WTC11 (cell line): ENCODE results near the gene GATB.

ENCODE experiments used
- CREB1 ChIP-seq: sonication (generic); formaldehyde crosslinking; IDR thresholded peaks from 2 replicates; pipeline ENCODE4 v1.8.0; 2023; ENCODE audit warnings: mild to moderate bottlenecking, missing genetic modification reagents
- ETV6 ChIP-seq: sonication (generic); formaldehyde crosslinking; IDR thresholded peaks from 2 replicates; pipeline ENCODE4 v1.8.1; 2022; ENCODE audit warnings: mild to moderate bottlenecking, missing genetic modification reagents
- JUN ChIP-seq: sonication (generic); formaldehyde crosslinking; IDR thresholded peaks from 2 replicates; pipeline ENCODE4 v1.8.0; 2023; ENCODE audit warnings: mild to moderate bottlenecking, missing genetic modification reagents
- MXD4 ChIP-seq: fragments of 250-450 bp; sonication (Bioruptor Pico); IDR thresholded peaks from 2 replicates; pipeline ENCODE4 v1.8.0; 2021; ENCODE audit warnings: mild to moderate bottlenecking, moderate library complexity, borderline replicate concordance
- NR3C1 ChIP-seq: sonication (generic); formaldehyde crosslinking; conservative IDR thresholded peaks from 2 replicates; pipeline ENCODE4 v1.8.1; 2023; ENCODE audit warnings: low read depth, mild to moderate bottlenecking, missing genetic modification reagents
- TEAD4 ChIP-seq: sonication (generic); formaldehyde crosslinking; IDR thresholded peaks from 2 replicates; pipeline ENCODE4 v1.8.0; 2022; ENCODE audit warnings: mild to moderate bottlenecking, missing genetic modification reagents
- ZNF232 ChIP-seq: sonication (generic); formaldehyde crosslinking; IDR thresholded peaks from 2 replicates; pipeline ENCODE4 v1.8.0; 2022; ENCODE audit warnings: mild to moderate bottlenecking, missing genetic modification reagents
- TF ChIP-seq, protein P1 (sequence below): sonication (generic); formaldehyde crosslinking; conservative IDR thresholded peaks from 2 replicates; pipeline ENCODE4 v1.8.1; 2023; ENCODE audit warnings: mild to moderate bottlenecking, low read depth, missing genetic modification reagents, moderate library complexity
- TF ChIP-seq, protein P2 (sequence below): sonication (generic); formaldehyde crosslinking; IDR thresholded peaks from 2 replicates; pipeline ENCODE4 v1.8.0; 2022; ENCODE audit warnings: mild to moderate bottlenecking, missing genetic modification reagents
- TF ChIP-seq, protein P3 (sequence below): sonication (generic); formaldehyde crosslinking; IDR thresholded peaks from 2 replicates; pipeline ENCODE4 v1.8.0; 2022; ENCODE audit warnings: mild to moderate bottlenecking, missing genetic modification reagents
- TF ChIP-seq, protein P4 (sequence below): fragments of 200-600 bp; IDR thresholded peaks from 2 replicates; pipeline ENCODE4 v1.8.0; 2022; ENCODE audit warnings: antibody characterized with exemption
- TF ChIP-seq, protein P5 (sequence below): sonication (generic); formaldehyde crosslinking; IDR thresholded peaks from 2 replicates; pipeline ENCODE4 v1.8.1; 2023; ENCODE audit warnings: mild to moderate bottlenecking, moderate library complexity, missing genetic modification reagents

DNA sequence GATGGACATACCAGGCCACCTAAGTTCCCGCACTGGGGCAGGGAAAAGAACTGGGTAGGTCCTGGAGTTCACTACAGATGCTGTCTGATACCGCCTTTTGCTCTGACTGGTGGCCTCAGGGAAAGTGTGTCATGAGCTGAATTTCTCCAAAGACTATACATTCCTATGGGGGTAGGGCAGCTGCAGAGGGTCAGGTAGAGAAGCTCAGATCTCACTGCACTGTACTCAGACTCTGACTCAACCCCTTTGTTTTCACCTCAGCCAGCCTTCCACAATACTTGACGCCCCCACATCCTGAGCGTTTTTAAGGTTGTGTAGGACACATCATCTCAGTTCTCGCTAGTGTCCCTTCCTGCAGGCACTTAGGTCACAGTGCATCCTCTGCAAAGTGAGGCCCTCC lies 7.8 kb downstream of the GATB start:
- TF ChIP-seq, protein P1, sequence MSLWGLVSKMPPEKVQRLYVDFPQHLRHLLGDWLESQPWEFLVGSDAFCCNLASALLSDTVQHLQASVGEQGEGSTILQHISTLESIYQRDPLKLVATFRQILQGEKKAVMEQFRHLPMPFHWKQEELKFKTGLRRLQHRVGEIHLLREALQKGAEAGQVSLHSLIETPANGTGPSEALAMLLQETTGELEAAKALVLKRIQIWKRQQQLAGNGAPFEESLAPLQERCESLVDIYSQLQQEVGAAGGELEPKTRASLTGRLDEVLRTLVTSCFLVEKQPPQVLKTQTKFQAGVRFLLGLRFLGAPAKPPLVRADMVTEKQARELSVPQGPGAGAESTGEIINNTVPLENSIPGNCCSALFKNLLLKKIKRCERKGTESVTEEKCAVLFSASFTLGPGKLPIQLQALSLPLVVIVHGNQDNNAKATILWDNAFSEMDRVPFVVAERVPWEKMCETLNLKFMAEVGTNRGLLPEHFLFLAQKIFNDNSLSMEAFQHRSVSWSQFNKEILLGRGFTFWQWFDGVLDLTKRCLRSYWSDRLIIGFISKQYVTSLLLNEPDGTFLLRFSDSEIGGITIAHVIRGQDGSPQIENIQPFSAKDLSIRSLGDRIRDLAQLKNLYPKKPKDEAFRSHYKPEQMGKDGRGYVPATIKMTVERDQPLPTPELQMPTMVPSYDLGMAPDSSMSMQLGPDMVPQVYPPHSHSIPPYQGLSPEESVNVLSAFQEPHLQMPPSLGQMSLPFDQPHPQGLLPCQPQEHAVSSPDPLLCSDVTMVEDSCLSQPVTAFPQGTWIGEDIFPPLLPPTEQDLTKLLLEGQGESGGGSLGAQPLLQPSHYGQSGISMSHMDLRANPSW (CRISPR knock-in tag) = no peak
- no peak for TF ChIP-seq JUN
- TF ChIP-seq ZNF232 (CRISPR knock-in tag) = no peak
- TF ChIP-seq, protein P2, sequence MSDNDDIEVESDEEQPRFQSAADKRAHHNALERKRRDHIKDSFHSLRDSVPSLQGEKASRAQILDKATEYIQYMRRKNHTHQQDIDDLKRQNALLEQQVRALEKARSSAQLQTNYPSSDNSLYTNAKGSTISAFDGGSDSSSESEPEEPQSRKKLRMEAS (CRISPR knock-in tag) = no peak
- no peak for TF ChIP-seq NR3C1 (CRISPR knock-in tag)
- no peak for TF ChIP-seq ETV6 (CRISPR knock-in tag)
- no peak for TF ChIP-seq CREB1 (CRISPR knock-in tag)
- TF ChIP-seq, protein P3, sequence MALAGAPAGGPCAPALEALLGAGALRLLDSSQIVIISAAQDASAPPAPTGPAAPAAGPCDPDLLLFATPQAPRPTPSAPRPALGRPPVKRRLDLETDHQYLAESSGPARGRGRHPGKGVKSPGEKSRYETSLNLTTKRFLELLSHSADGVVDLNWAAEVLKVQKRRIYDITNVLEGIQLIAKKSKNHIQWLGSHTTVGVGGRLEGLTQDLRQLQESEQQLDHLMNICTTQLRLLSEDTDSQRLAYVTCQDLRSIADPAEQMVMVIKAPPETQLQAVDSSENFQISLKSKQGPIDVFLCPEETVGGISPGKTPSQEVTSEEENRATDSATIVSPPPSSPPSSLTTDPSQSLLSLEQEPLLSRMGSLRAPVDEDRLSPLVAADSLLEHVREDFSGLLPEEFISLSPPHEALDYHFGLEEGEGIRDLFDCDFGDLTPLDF = no peak
- TF ChIP-seq, protein P4, sequence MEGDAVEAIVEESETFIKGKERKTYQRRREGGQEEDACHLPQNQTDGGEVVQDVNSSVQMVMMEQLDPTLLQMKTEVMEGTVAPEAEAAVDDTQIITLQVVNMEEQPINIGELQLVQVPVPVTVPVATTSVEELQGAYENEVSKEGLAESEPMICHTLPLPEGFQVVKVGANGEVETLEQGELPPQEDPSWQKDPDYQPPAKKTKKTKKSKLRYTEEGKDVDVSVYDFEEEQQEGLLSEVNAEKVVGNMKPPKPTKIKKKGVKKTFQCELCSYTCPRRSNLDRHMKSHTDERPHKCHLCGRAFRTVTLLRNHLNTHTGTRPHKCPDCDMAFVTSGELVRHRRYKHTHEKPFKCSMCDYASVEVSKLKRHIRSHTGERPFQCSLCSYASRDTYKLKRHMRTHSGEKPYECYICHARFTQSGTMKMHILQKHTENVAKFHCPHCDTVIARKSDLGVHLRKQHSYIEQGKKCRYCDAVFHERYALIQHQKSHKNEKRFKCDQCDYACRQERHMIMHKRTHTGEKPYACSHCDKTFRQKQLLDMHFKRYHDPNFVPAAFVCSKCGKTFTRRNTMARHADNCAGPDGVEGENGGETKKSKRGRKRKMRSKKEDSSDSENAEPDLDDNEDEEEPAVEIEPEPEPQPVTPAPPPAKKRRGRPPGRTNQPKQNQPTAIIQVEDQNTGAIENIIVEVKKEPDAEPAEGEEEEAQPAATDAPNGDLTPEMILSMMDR = no peak
- TF ChIP-seq, protein P5, sequence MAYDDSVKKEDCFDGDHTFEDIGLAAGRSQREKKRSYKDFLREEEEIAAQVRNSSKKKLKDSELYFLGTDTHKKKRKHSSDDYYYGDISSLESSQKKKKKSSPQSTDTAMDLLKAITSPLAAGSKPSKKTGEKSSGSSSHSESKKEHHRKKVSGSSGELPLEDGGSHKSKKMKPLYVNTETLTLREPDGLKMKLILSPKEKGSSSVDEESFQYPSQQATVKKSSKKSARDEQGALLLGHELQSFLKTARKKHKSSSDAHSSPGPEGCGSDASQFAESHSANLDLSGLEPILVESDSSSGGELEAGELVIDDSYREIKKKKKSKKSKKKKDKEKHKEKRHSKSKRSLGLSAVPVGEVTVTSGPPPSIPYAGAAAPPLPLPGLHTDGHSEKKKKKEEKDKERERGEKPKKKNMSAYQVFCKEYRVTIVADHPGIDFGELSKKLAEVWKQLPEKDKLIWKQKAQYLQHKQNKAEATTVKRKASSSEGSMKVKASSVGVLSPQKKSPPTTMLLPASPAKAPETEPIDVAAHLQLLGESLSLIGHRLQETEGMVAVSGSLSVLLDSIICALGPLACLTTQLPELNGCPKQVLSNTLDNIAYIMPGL (CRISPR knock-in tag) = no peak
- no peak for TF ChIP-seq TEAD4 (CRISPR knock-in tag)
- TF ChIP-seq MXD4 (CRISPR knock-in tag) = no peak
